ENCODE results near the gene BSN. TPM values are rescaled to one million over a fixed set of nuclear protein-coding genes. Genes with fewer than 3 reads are reported as not detected.

The BSN gene
- total RNA-seq, 1 experiment from 2014 or later = 0.87 TPM

- CTCF ChIA-PET = no interaction called here
- intact Hi-C loops (cut with micrococcal nuclease; ENCODE audit: unreplicated experiment) = no loop called here
These were observed 21.2 kb upstream of the BSN start for GRCh38 chr3:49533031-49533430.

GRCh38 chr3:49533786-49534519 is 20.3 kb upstream of the BSN start:
- intact Hi-C loops (cut with micrococcal nuclease; ENCODE audit: unreplicated experiment) = no loop called here
- H3K27me3 ChIP-seq (ENCODE audit: control insufficient read depth, insufficient read depth, low read length) = no peaks in the 10 kb centered on the region
- in situ Hi-C loops (cut with HindIII; ENCODE audit: low pct_unique_long_range_greater_than_20kb, low sequenced_read_pairs) = no loop called here
- ChIA-PET CTCF (no interaction called here), POLR2A (no interaction called here)
- no peaks in the 10 kb centered on the region for H3K36me3 ChIP-seq (ENCODE audit: control insufficient read depth, insufficient read depth, low read length)
- no peak overlapping the region for H3K27ac ChIP-seq (ENCODE audit: low read length)
- DNase-seq (ENCODE audit: low read depth, low spot score) (no peak), ATAC-seq (no peak)
- TF ChIP-seq SIN3A (IDR thresholded peaks at IDR 0.05; ENCODE audit: borderline replicate concordance, insufficient read depth, low read depth, low read length) (no peak), POLR2AphosphoS5 (IDR thresholded peaks at IDR 0.05; ENCODE audit: low read depth, low read length) (no peak), REST (IDR thresholded peaks at IDR 0.05; ENCODE audit: insufficient read depth in 1 of 2, low read depth in 2 of 2, low read length in 1 of 2) (no peak), TCF7L2 (IDR thresholded peaks at IDR 0.05; ENCODE audit: low read depth, low read length) (no peak), CTCF (IDR thresholded peaks at IDR 0.05) (no peak)
- H3K4me3 ChIP-seq (ENCODE audit: low read depth in 2 of 2, low read length in 2 of 2) = no peak overlapping the region
- no peaks in the 10 kb centered on the region; the same call in 1 of the 2 replicates for H3K4me1 ChIP-seq (ENCODE audit: control insufficient read depth, insufficient read depth, low read length)
- TSS peak; percentile 82 for BruUV-seq (replicated peaks)
- H3K9me3 ChIP-seq (ENCODE audit: control insufficient read depth, insufficient read depth, low read depth, low read length) = no peaks in the 10 kb centered on the region

More at GRCh38 chr3:49533031-49533430, 21.2 kb upstream of the BSN start:
- H3K27ac ChIP-seq (ENCODE audit: low read length) = no peak overlapping the region
- no TSS peak for BruUV-seq (replicated peaks)
- H3K9me3 ChIP-seq (ENCODE audit: control insufficient read depth, insufficient read depth, low read depth, low read length) = no peaks in the 10 kb centered on the region
- TF ChIP-seq CTCF (IDR thresholded peaks at IDR 0.05) (no peak), SIN3A (IDR thresholded peaks at IDR 0.05; ENCODE audit: borderline replicate concordance, insufficient read depth, low read depth, low read length) (no peak)
- in situ Hi-C loops (cut with HindIII; ENCODE audit: low pct_unique_long_range_greater_than_20kb, low sequenced_read_pairs) = no loop called here
- no peaks in the 10 kb centered on the region; the same call in 1 of the 2 replicates for H3K4me1 ChIP-seq (ENCODE audit: control insufficient read depth, insufficient read depth, low read length)
- ATAC-seq (no peak), DNase-seq (ENCODE audit: low read depth, low spot score) (no peak)
- H3K4me3 ChIP-seq (ENCODE audit: low read depth in 2 of 2, low read length in 2 of 2) = no peak overlapping the region
- H3K36me3 ChIP-seq (ENCODE audit: control insufficient read depth, insufficient read depth, low read length) = no peaks in the 10 kb centered on the region
- POLR2A ChIA-PET = no interaction called here
- no peaks in the 10 kb centered on the region for H3K27me3 ChIP-seq (ENCODE audit: control insufficient read depth, insufficient read depth, low read length)
